Neutrophil (primary cell): Measurements from ENCODE around the gene RNF115.

Experiments used
- H3K27ac ChIP-seq: fragments of 200-600 bp; sonication (generic); 2 replicates; pipeline ENCODE4 v1.5.1; 2016; ENCODE audit warnings: mild to moderate bottlenecking, moderate library complexity
- H3K27me3 ChIP-seq: fragments of 200-600 bp; sonication (generic); 2 replicates; pipeline ENCODE4 v1.6.0; 2016; ENCODE audit warnings: mild to moderate bottlenecking
- H3K36me3 ChIP-seq: fragments of 200-600 bp; sonication (generic); 2 replicates; pipeline ENCODE4 v1.5.1; 2017
- H3K4me1 ChIP-seq, 2 experiments: fragments of 200-600 bp in 1 of 2; sonication (generic) in 1 of 2; 1 replicate in 1 of 2; 2 replicates in 1 of 2; pipeline versions ENCODE4 v1.5.1 to v1.6.1; 2013 to 2016; ENCODE audit warnings: low read depth in 1 of 2, low read length in 1 of 2, mild to moderate bottlenecking in 1 of 2, moderate library complexity in 1 of 2; ENCODE audit not compliant: control insufficient read depth in 1 of 2, insufficient read depth in 1 of 2
- H3K4me3 ChIP-seq, 2 experiments: fragments of 200-600 bp in 1 of 2; sonication (generic) in 1 of 2; 1 replicate in 1 of 2; 2 replicates in 1 of 2; pipeline ENCODE4 v1.5.1; 2013 to 2016; ENCODE audit warnings: low read depth in 1 of 2, low read length in 1 of 2, mild to moderate bottlenecking in 1 of 2, moderate library complexity in 1 of 2
- H3K9me3 ChIP-seq: fragments of 200-600 bp; sonication (generic); 2 replicates; pipeline ENCODE4 v1.5.1; 2016
- CTCF ChIP-seq: fragments of 200-600 bp; sonication (generic); IDR thresholded peaks from 2 replicates; pipeline ENCODE4 v1.5.1; 2016; ENCODE audit warnings: antibody characterized with exemption

The RNF115 gene

GRCh38 chr1:145688924-145689323 is 135.0 kb downstream of the RNF115 start:
- no peaks in the 10 kb centered on the region for H3K36me3 ChIP-seq
- no peak overlapping the region for H3K4me3 ChIP-seq
- no peak for TF ChIP-seq CTCF
- H3K27ac ChIP-seq: no peak overlapping the region
- H3K9me3 ChIP-seq: no peaks in the 10 kb centered on the region
- H3K27me3 ChIP-seq: no peaks in the 10 kb centered on the region
- no peaks in the 10 kb centered on the region for H3K4me1 ChIP-seq
